ENCODE data around the gene WDR93.
A peak's percentile ranks its signal among the peaks of the same experiment; 100 is the strongest.
"Not testable (repeated sequence)": the region's sequence is repeated elsewhere in the genome, so short reads cannot be mapped to it uniquely, and the experiment has no call there.

The WDR93 gene

DNA sequence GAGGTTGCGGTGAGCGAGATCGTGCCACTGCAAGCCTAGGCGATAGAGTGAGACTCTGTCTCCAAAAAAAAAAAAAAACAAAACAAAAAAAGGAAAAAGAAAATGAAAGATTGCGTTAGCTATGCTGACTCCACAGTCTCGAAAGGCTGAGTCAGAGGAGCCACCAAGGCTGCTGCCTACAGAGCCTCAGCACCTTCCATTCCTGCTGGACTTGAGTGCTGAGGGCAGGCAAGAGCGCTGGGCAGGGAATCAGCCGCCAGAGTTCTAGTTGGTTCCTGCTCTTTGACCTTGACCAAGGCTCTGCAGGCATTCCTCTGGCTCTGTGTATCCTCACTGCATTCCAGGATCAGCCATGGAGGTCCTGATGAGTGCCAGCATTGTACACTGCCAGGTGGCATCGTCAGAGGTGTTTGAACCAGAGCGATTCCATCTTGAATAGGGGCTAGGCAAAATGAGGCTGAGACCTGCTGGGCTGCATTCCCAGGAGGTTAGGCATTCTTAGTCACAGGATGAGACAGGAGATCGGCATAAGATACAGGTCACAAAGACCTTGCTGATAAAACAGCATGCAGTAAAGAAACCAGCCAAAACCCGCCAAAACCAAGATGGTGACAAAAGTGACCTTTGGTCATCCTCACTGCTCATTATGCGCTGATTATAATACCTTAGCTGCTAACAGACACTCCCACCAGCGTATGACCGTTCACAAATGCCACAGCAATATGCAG lies 91.4 kb downstream of the WDR93 start:
- no peak for TF ChIP-seq CTCF (IDR thresholded peaks at IDR 0.05; ENCODE audit: low read length, missing control alignments)
- H3K4me3 ChIP-seq (replicated peaks; ENCODE audit: low read depth, low read length): no peak overlapping the region
- peak; percentile 56 for DNase-seq (ENCODE audit: low read depth)

DNA sequence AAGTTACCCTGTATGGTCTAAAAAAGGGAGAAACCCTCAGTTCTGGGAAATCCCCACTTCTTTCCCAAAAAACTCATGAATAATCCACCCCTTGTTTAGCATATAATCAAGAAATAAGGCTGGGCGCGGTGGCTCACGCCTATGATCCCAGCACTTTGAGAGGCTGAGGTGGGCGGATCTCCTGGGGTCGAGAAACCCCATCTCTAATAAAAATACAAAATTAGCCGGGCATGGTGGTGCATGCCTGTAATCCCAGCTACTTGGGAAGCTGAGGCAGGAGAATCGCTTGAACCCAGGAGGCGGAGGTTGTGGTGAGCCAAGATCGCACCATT lies 92.0 kb downstream of the WDR93 start:
- not testable (repeated sequence) for H3K4me3 ChIP-seq (replicated peaks; ENCODE audit: low read depth, low read length); DNase-seq (ENCODE audit: low read depth)

GRCh38 chr15:89783111-89783860 lies 92.7 kb downstream of the WDR93 start:
- H3K4me3 ChIP-seq (replicated peaks; ENCODE audit: low read depth, low read length): no peak overlapping the region
- TF ChIP-seq CTCF (IDR thresholded peaks at IDR 0.05; ENCODE audit: low read length, missing control alignments): no peak
- peak; percentile 72 for DNase-seq (ENCODE audit: low read depth)

- DNase-seq (ENCODE audit: low read depth): no peak
- TF ChIP-seq CTCF (IDR thresholded peaks at IDR 0.05; ENCODE audit: low read length, missing control alignments): no peak
- H3K4me3 ChIP-seq (replicated peaks; ENCODE audit: low read depth, low read length): no peak overlapping the region
Measured at GRCh38 chr15:89783861-89784685, 93.5 kb downstream of the WDR93 start.

DNA sequence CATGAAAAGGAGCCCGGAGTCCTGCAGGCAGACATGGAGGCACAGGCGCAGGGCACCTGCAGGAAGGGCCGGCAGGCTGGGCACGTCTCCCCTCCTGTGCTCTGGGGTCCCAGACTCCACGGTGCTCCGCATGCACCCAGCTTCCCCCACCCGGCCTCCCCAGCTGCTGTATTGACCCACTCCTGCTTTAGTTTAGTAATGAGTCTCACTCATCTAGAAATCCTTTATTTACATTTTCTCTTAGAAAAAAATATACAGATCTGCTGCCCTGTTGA lies 94.0 kb downstream of the WDR93 start:
- DNase-seq (ENCODE audit: low read depth): no peak
- TF ChIP-seq CTCF (IDR thresholded peaks at IDR 0.05; ENCODE audit: low read length, missing control alignments): no peak

GRCh38 chr15:89785064-89785773 lies 94.6 kb downstream of the WDR93 start:
- no peak overlapping the region for H3K4me3 ChIP-seq (replicated peaks; ENCODE audit: low read depth, low read length)
- no peak for TF ChIP-seq CTCF (IDR thresholded peaks at IDR 0.05; ENCODE audit: low read length, missing control alignments)
- no peak for DNase-seq (ENCODE audit: low read depth)

More for the DNA sequence above, 94.0 kb downstream of the WDR93 start:
- no peak overlapping the region for H3K4me3 ChIP-seq (replicated peaks; ENCODE audit: low read depth, low read length)

- DNase-seq (ENCODE audit: low read depth): peak; percentile 61
- no peak overlapping the region for H3K4me3 ChIP-seq (replicated peaks; ENCODE audit: low read depth, low read length)
- no peak for TF ChIP-seq CTCF (IDR thresholded peaks at IDR 0.05; ENCODE audit: low read length, missing control alignments)
Measured at GRCh38 chr15:89785774-89786140, 95.1 kb downstream of the WDR93 start.
